Measurements from ENCODE around the gene HSPA12B.

HSPA12B gene

GRCh38 chr20:3730803-3731672 lies 1.4 kb upstream of the HSPA12B start:
- H3K27ac ChIP-seq (ENCODE audit: low read depth, low read length, severe bottlenecking) = no peak overlapping the region
- peaks cover 4% of the 10 kb centered on the region for H3K4me1 ChIP-seq (ENCODE audit: control insufficient read depth, insufficient read depth, low read length, poor library complexity, severe bottlenecking)
- H3K4me3 ChIP-seq (ENCODE audit: extremely low read depth, insufficient read depth, low read length, poor library complexity, severe bottlenecking) = no peak overlapping the region
- 89 to 93% methylated on average over 7 to 11 of the region's 12 CpGs for WGBS, 2 experiments (ENCODE audit: insufficient coverage in 2 of 2)
- no peaks in the 10 kb centered on the region for H3K36me3 ChIP-seq (ENCODE audit: control insufficient read depth, insufficient read depth, low read length)
- H3K9me3 ChIP-seq (ENCODE audit: control insufficient read depth, low read length) = no peaks in the 10 kb centered on the region

GRCh38 chr20:3731944-3732326 lies 550 bp upstream of the HSPA12B start:
- WGBS, 2 experiments (ENCODE audit: insufficient coverage in 2 of 2) = 75 to 89% methylated on average over 10 to 13 of the region's 16 CpGs
- H3K4me3 ChIP-seq (ENCODE audit: extremely low read depth, insufficient read depth, low read length, poor library complexity, severe bottlenecking) = no peak overlapping the region
- H3K36me3 ChIP-seq (ENCODE audit: control insufficient read depth, insufficient read depth, low read length) = no peaks in the 10 kb centered on the region
- no peaks in the 10 kb centered on the region for H3K9me3 ChIP-seq (ENCODE audit: control insufficient read depth, low read length)
- no peak overlapping the region for H3K27ac ChIP-seq (ENCODE audit: low read depth, low read length, severe bottlenecking)
- peaks cover 4% of the 10 kb centered on the region for H3K4me1 ChIP-seq (ENCODE audit: control insufficient read depth, insufficient read depth, low read length, poor library complexity, severe bottlenecking)

GRCh38 chr20:3733119-3733995 lies 872 bp downstream of the HSPA12B start:
- Histone ChIP-seq H3K27ac (ENCODE audit: low read depth, low read length, severe bottlenecking) (no peak overlapping the region), H3K4me3 (ENCODE audit: extremely low read depth, insufficient read depth, low read length, poor library complexity, severe bottlenecking) (no peak overlapping the region), H3K36me3 (ENCODE audit: control insufficient read depth, insufficient read depth, low read length) (no peaks in the 10 kb centered on the region), H3K9me3 (ENCODE audit: control insufficient read depth, low read length) (no peaks in the 10 kb centered on the region), H3K4me1 (ENCODE audit: control insufficient read depth, insufficient read depth, low read length, poor library complexity, severe bottlenecking) (no peaks in the 10 kb centered on the region)
- 93 to 97% methylated on average over 17 to 20 of the region's 20 CpGs for WGBS, 2 experiments (ENCODE audit: insufficient coverage in 2 of 2)

GRCh38 chr20:3734111-3734843 lies 1.8 kb downstream of the HSPA12B start:
- Histone ChIP-seq H3K4me3 (ENCODE audit: extremely low read depth, insufficient read depth, low read length, poor library complexity, severe bottlenecking) (no peak overlapping the region), H3K4me1 (ENCODE audit: control insufficient read depth, insufficient read depth, low read length, poor library complexity, severe bottlenecking) (no peaks in the 10 kb centered on the region)
- WGBS, 2 experiments (ENCODE audit: insufficient coverage in 2 of 2) = 77 to 93% methylated on average over 9 to 10 of the region's 12 CpGs

GRCh38 chr20:3735768-3736167 lies 3.3 kb downstream of the HSPA12B start:
- Histone ChIP-seq H3K4me3 (ENCODE audit: extremely low read depth, insufficient read depth, low read length, poor library complexity, severe bottlenecking) (no peak overlapping the region), H3K36me3 (ENCODE audit: control insufficient read depth, insufficient read depth, low read length) (no peaks in the 10 kb centered on the region), H3K4me1 (ENCODE audit: control insufficient read depth, insufficient read depth, low read length, poor library complexity, severe bottlenecking) (no peaks in the 10 kb centered on the region), H3K9me3 (ENCODE audit: control insufficient read depth, low read length) (no peaks in the 10 kb centered on the region), H3K27ac (ENCODE audit: low read depth, low read length, severe bottlenecking) (no peak overlapping the region)
- 85 to 88% methylated on average over 2 to 3 of the region's 4 CpGs for WGBS, 2 experiments (ENCODE audit: insufficient coverage in 2 of 2)

More at GRCh38 chr20:3734111-3734843, 1.8 kb downstream of the HSPA12B start:
- Histone ChIP-seq H3K36me3 (ENCODE audit: control insufficient read depth, insufficient read depth, low read length) (no peaks in the 10 kb centered on the region), H3K9me3 (ENCODE audit: control insufficient read depth, low read length) (no peaks in the 10 kb centered on the region), H3K27ac (ENCODE audit: low read depth, low read length, severe bottlenecking) (no peak overlapping the region)

GRCh38 chr20:3738111-3739053 lies 5.9 kb downstream of the HSPA12B start:
- 89 to 92% methylated on average over 7 to 9 of the region's 11 CpGs for WGBS, 2 experiments (ENCODE audit: insufficient coverage in 2 of 2)
- no peaks in the 10 kb centered on the region for H3K4me1 ChIP-seq (ENCODE audit: control insufficient read depth, insufficient read depth, low read length, poor library complexity, severe bottlenecking)
- H3K36me3 ChIP-seq (ENCODE audit: control insufficient read depth, insufficient read depth, low read length) = no peaks in the 10 kb centered on the region
- no peaks in the 10 kb centered on the region for H3K9me3 ChIP-seq (ENCODE audit: control insufficient read depth, low read length)
- H3K4me3 ChIP-seq (ENCODE audit: extremely low read depth, insufficient read depth, low read length, poor library complexity, severe bottlenecking) = no peak overlapping the region
- no peak overlapping the region for H3K27ac ChIP-seq (ENCODE audit: low read depth, low read length, severe bottlenecking)

- H3K4me1 ChIP-seq (ENCODE audit: control insufficient read depth, insufficient read depth, low read length, poor library complexity, severe bottlenecking) = no peaks in the 10 kb centered on the region
- no peaks in the 10 kb centered on the region for H3K9me3 ChIP-seq (ENCODE audit: control insufficient read depth, low read length)
- H3K36me3 ChIP-seq (ENCODE audit: control insufficient read depth, insufficient read depth, low read length) = no peaks in the 10 kb centered on the region
- no peak overlapping the region for H3K4me3 ChIP-seq (ENCODE audit: extremely low read depth, insufficient read depth, low read length, poor library complexity, severe bottlenecking)
- H3K27ac ChIP-seq (ENCODE audit: low read depth, low read length, severe bottlenecking) = no peak overlapping the region
- 73 to 78% methylated on average over 16 to 18 of the region's 19 CpGs for WGBS, 2 experiments (ENCODE audit: insufficient coverage in 2 of 2)
Observed at GRCh38 chr20:3739054-3739925, 6.8 kb downstream of the HSPA12B start.

GRCh38 chr20:3739926-3740451 lies 7.5 kb downstream of the HSPA12B start:
- Histone ChIP-seq H3K4me1 (ENCODE audit: control insufficient read depth, insufficient read depth, low read length, poor library complexity, severe bottlenecking) (no peaks in the 10 kb centered on the region), H3K27ac (ENCODE audit: low read depth, low read length, severe bottlenecking) (no peak overlapping the region), H3K36me3 (ENCODE audit: control insufficient read depth, insufficient read depth, low read length) (no peaks in the 10 kb centered on the region), H3K4me3 (ENCODE audit: extremely low read depth, insufficient read depth, low read length, poor library complexity, severe bottlenecking) (no peak overlapping the region), H3K9me3 (ENCODE audit: control insufficient read depth, low read length) (no peaks in the 10 kb centered on the region)
- 88 to 93% methylated on average over 1 to 5 of the region's 7 CpGs for WGBS, 2 experiments (ENCODE audit: insufficient coverage in 2 of 2)
